GM23248 (cell line): Measurements from ENCODE around the gene PICALM. TPM values are rescaled to one million over a fixed set of nuclear protein-coding genes. Genes with fewer than 3 reads are reported as not detected.

Experiments used
- DNase-seq: peaks from one replicate; pipeline ENCODE4 v3.0.0-alpha.2; 2015
- H2AFZ ChIP-seq: fragments of 200-600 bp; sonication (generic); 2 replicates; pipeline ENCODE4 v1.6.1; 2016; ENCODE audit warnings: antibody characterized with exemption
- H3F3A ChIP-seq: fragments of 200-600 bp; sonication (generic); 2 replicates; pipeline ENCODE4 v1.6.1; 2016; ENCODE audit warnings: mild to moderate bottlenecking, antibody characterized with exemption, mixed run types; ENCODE audit not compliant: insufficient read depth
- H3K27ac ChIP-seq: fragments of 200-600 bp; sonication (generic); 2 replicates; pipeline ENCODE4 v1.5.1; 2016; ENCODE audit warnings: mild to moderate bottlenecking
- H3K27me3 ChIP-seq: fragments of 200-600 bp; sonication (generic); replicated peaks from 2 replicates; pipeline ENCODE4 v1.6.1; 2016; ENCODE audit warnings: mild to moderate bottlenecking; ENCODE audit not compliant: insufficient read depth
- H3K36me3 ChIP-seq: fragments of 200-600 bp; sonication (generic); 2 replicates; pipeline ENCODE4 v1.6.1; 2016; ENCODE audit warnings: low read depth, mild to moderate bottlenecking
- H3K4me1 ChIP-seq: fragments of 200-600 bp; sonication (generic); 2 replicates; pipeline ENCODE4 v1.6.1; 2016; ENCODE audit warnings: mild to moderate bottlenecking; ENCODE audit not compliant: insufficient read depth
- H3K4me2 ChIP-seq: fragments of 200-600 bp; sonication (generic); one replicate; pipeline ENCODE4 v1.6.1; 2016; ENCODE audit warnings: mild to moderate bottlenecking; ENCODE audit not compliant: unreplicated experiment
- H3K4me3 ChIP-seq: fragments of 200-600 bp; sonication (generic); 2 replicates; pipeline ENCODE4 v1.5.1; 2016; ENCODE audit warnings: mild to moderate bottlenecking
- H3K79me2 ChIP-seq: fragments of 200-600 bp; sonication (generic); 2 replicates; pipeline ENCODE4 v1.6.1; 2016; ENCODE audit warnings: mild to moderate bottlenecking; ENCODE audit not compliant: insufficient read depth
- H3K9ac ChIP-seq: fragments of 200-600 bp; sonication (generic); 2 replicates; pipeline ENCODE4 v1.6.1; 2016; ENCODE audit warnings: mild to moderate bottlenecking
- H3K9me2 ChIP-seq: fragments of 200-600 bp; sonication (generic); 2 replicates; pipeline ENCODE4 v1.6.1; 2016; ENCODE audit warnings: mixed run types, mild to moderate bottlenecking, moderate library complexity; ENCODE audit not compliant: insufficient read depth
- H3K9me3 ChIP-seq: fragments of 200-600 bp; sonication (generic); one replicate; pipeline ENCODE4 v1.6.1; 2017; ENCODE audit warnings: low read depth
- H4K20me1 ChIP-seq: fragments of 200-600 bp; sonication (generic); 2 replicates; pipeline ENCODE4 v1.6.0; 2016; ENCODE audit not compliant: insufficient read depth
- EZH2 ChIP-seq: fragments of 200-600 bp; sonication (generic); IDR thresholded peaks from 2 replicates; pipeline ENCODE4 v1.6.1; 2018; ENCODE audit warnings: antibody characterized with exemption, mild to moderate bottlenecking; ENCODE audit not compliant: insufficient read depth, poor library complexity, severe bottlenecking
- EZH2phosphoT487 ChIP-seq: fragments of 200-600 bp; sonication (generic); IDR thresholded peaks from 2 replicates; pipeline ENCODE4 v1.6.1; 2018; ENCODE audit warnings: antibody characterized with exemption, moderate library complexity, mild to moderate bottlenecking, low read depth; ENCODE audit not compliant: insufficient read depth
- WGBS, 2 experiments: methylation state at CpG; one replicate each; pipeline ENCODE4 v1.1.6; 2015 to 2017; ENCODE audit warnings: low lambda C conversion rate in 2 of 2, low coverage in 1 of 2; ENCODE audit errors: missing lambda C conversion rate in 2 of 2; 5-methylcytosine and 5-hydroxymethylcytosine counted together
- in situ Hi-C: fragments of 300-500 bp; cut with MboI; formaldehyde crosslinking; loops from 2 replicates; pipeline ENCODE4 v1.15.0; 2020
- polyA plus RNA-seq: library from polyadenylated mRNA; unstranded; fragments of >200 nt; fragmentation: Nextera tagmentation; extraction: Ambion mirVana; gene quantifications from 2 replicates; pipeline ENCODE4 v1.2.1, GENCODE V29; 2016
- total RNA-seq: library from RNA; depleted of rRNA; stranded (reverse); fragments of >200 nt; shearing (Covaris generic); gene quantifications from 2 replicates; pipeline ENCODE4 v1.2.3, GENCODE V29; 2014

PICALM gene
- total and polyA plus RNA-seq, 2 experiments from 2014 or later = 73.2 to 310 TPM

DNA sequence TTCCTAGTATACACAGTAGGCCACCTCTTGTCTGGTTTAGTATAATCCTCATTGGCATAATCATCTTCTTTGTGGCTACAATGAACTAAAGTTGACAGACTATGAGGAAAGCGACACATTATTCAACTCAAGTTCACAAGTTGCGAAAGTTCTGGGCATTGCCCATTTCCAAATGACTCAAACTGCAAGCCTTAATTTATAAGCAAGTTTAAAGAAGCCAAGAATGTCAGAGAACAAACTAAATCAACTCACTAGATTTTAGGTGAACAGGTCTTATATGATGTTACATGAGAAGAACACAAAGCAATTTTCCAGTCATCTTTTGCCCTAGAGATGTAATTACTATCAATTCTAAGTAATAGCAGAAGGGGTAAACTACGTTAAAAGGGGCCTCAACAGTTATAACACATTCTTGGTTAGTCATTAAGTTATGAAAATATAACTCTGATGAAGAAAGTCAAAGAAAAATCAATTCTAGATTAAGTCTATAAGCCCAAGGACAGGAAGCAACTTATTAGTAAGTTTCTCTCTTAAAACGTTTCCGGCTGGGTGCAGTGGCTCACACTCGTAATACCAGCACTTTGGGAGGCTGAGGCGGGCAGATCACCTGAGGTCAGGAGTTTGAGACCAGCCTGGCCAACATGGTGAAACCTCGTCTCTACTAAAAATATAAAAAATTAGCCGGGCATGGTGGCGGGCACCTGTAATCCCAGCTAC is 21.5 kb downstream of the PICALM start:
- no peak for TF ChIP-seq EZH2
- no peak for TF ChIP-seq EZH2phosphoT487
- Histone ChIP-seq H3F3A (peaks cover 45% of the 10 kb centered on the region), H3K9me3 (no peaks in the 10 kb centered on the region), H2AFZ (no peak overlapping the region), H4K20me1 (peaks cover 62% of the 10 kb centered on the region), H3K9ac (peak overlapping the region; percentile 12; the same call in 1 of the 2 replicates), H3K36me3 (no peaks in the 10 kb centered on the region), H3K79me2 (peaks cover 100% of the 10 kb centered on the region), H3K4me3 (peak overlapping the region; percentile 9), H3K4me1 (peaks cover 76% of the 10 kb centered on the region), H3K27me3 (no peaks in the 10 kb centered on the region), H3K4me2 (peak overlapping the region; percentile 47), H3K27ac (peak overlapping the region; percentile 61), H3K9me2 (no peaks in the 10 kb centered on the region)
- 48 to 51% methylated on average over 10 of the region's 10 CpGs for WGBS, 2 experiments
- peak; percentile 91 for DNase-seq
- in situ Hi-C loops = no loop called here

DNA sequence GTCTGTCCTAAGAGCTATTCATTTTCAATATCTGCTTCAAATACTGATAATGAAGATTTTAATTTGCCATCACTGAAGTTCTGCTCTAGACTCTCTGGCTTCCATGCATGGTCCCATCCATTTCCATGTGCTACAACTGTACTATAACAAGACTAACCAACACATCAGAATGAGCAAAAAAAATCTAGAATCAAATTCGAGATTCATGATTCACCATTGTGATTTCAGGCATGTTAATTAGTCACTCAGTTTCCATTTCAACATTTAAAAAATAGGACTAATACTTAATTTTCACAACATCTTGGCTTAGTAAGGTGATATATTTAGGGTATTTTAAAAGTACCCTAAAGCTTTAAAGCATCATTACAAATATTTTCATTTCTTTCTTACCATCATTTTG is 22.8 kb downstream of the PICALM start:
- in situ Hi-C loops = no loop called here
- no peaks in the 10 kb centered on the region for H3K9me2 ChIP-seq
- H3K4me3 ChIP-seq = peak overlapping the region; percentile 22
- H3K4me2 ChIP-seq = peak overlapping the region; percentile 40
- no peak overlapping the region for H2AFZ ChIP-seq
- H3F3A ChIP-seq = peaks cover 52% of the 10 kb centered on the region
- H3K36me3 ChIP-seq = no peaks in the 10 kb centered on the region
- peaks cover 53% of the 10 kb centered on the region for H4K20me1 ChIP-seq
- H3K27me3 ChIP-seq = no peaks in the 10 kb centered on the region
- H3K79me2 ChIP-seq = peaks cover 100% of the 10 kb centered on the region
- WGBS, 2 experiments = 4% methylated on average over 1 of the region's 1 CpG
- H3K27ac ChIP-seq = peak overlapping the region; percentile 61
- TF ChIP-seq EZH2phosphoT487 (no peak), EZH2 (no peak)
- peak; percentile 68 for DNase-seq
- H3K9me3 ChIP-seq = no peaks in the 10 kb centered on the region
- H3K9ac ChIP-seq = no peak overlapping the region
- peaks cover 88% of the 10 kb centered on the region for H3K4me1 ChIP-seq

DNA sequence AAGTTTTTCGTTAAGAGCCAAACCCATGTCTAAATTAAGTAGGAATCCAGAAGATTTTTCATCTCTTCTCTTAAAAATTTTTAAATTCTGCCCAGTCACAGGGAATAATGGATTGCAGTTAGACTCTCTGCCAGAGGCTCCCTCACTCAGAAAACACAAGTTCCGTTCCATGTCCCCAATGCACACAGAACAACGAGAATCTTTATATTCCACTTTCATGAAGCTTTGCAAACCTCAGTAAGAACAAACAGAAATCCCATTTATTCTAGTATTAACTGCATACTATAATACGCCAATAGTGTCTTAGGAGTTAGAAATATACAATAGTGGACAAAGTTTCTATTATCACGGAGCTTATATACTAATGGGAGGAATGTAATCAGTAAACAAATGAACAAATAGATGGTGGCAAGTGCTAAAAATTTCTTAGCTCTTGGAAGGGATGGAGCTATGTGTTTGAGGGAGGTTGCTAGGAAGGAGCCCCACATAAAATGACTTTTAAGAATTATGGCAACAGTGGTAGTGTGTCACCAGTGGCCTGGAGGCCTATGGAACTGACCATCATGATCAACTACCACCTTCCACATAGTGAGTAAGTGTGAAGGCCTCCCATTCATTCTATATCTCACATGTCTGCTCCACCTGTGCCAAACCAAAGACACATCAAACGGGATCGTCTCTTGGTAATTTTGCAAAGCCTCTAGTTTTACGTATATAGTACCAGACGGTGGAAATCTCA is 24.9 kb downstream of the PICALM start:
- in situ Hi-C loops = no loop called here
- H3K27ac ChIP-seq = peak overlapping the region; percentile 40
- no peak overlapping the region for H3K4me3 ChIP-seq
- WGBS, 2 experiments = 74 to 75% methylated on average over 9 of the region's 9 CpGs
- TF ChIP-seq EZH2phosphoT487 (no peak), EZH2 (no peak)
- no peaks in the 10 kb centered on the region for H3K9me2 ChIP-seq
- 0 out of 2 replicates have a peak overlapping the region, but pooled peaks have one; percentile 28 for H3K9ac ChIP-seq
- H2AFZ ChIP-seq = no peak overlapping the region
- no peak for DNase-seq
- H3K9me3 ChIP-seq = no peaks in the 10 kb centered on the region
- H3K27me3 ChIP-seq = no peaks in the 10 kb centered on the region
- H3F3A ChIP-seq = peaks cover 47% of the 10 kb centered on the region
- H3K4me2 ChIP-seq = peak overlapping the region; percentile 20
- peaks cover 79% of the 10 kb centered on the region for H3K4me1 ChIP-seq
- no peaks in the 10 kb centered on the region for H3K36me3 ChIP-seq
- peaks cover 33% of the 10 kb centered on the region for H4K20me1 ChIP-seq
- peaks cover 100% of the 10 kb centered on the region for H3K79me2 ChIP-seq

DNA sequence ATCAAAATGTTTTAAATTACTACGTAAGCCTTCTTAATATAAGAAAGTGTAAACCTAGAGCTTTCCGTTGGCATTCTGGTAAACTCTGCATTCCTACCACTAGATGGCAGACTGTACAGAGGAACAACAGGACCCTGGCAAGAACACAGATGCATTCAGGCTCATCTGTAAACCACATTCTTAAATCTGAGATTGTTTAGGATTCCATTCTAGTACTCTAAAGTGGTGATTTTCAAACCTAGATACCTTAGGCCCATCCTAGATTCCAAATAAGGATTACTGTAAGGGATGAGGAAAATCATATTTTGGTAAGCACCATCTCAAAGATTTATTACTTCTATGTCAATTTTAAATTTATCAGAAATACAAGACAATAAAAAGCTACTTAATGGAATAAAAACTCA is 26.9 kb downstream of the PICALM start:
- peak; percentile 89 for DNase-seq
- Histone ChIP-seq H3K4me3 (peak overlapping the region; percentile 59), H3K4me1 (peaks cover 65% of the 10 kb centered on the region), H3K9me3 (no peaks in the 10 kb centered on the region), H3K9ac (peak overlapping the region; percentile 52), H2AFZ (no peak overlapping the region), H3K27ac (peak overlapping the region; percentile 33), H3K36me3 (no peaks in the 10 kb centered on the region), H3K4me2 (peak overlapping the region; percentile 80), H3K79me2 (peaks cover 100% of the 10 kb centered on the region), H3K27me3 (no peaks in the 10 kb centered on the region), H3F3A (peaks cover 45% of the 10 kb centered on the region), H3K9me2 (no peaks in the 10 kb centered on the region), H4K20me1 (peaks cover 20% of the 10 kb centered on the region)
- in situ Hi-C loops = no loop called here
- no peak for TF ChIP-seq EZH2
- no peak for TF ChIP-seq EZH2phosphoT487
- WGBS, 2 experiments = 3 to 8% methylated on average over 2 of the region's 2 CpGs
